ENCODE measurements around the gene DNPEP.

The DNPEP gene

GRCh38 chr2:219387306-219388120 lies at the start of gene DNPEP:
Gene DNPEP, minus strand, starts transcription at chr2:219387912. Its CDS starts 118 bp downstream, at chr2:219387794.
- DNase-seq (ENCODE audit: low read depth) = peak; percentile 89

DNA sequence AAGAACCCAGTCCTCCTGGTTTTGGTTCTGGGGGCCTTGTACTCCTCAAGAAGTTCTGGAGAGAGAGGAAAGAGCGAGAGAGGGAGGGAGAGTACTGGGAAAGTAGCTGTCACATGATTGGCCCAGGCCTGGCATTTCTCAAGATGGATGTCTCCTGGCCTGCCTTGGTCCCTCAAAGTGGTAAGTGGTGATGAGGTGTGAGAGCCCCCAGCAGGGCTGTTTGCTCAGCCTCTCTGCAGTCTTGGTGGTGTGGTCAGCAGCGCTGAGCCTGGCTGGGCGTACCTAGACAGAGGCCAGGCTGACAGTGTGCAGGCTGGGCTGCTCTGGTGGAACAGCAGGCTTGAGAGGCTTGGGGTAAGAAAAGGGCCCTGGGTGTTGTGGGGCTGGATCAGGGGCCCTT lies 49.4 kb upstream of the DNPEP start:
- DNase-seq (ENCODE audit: low read depth) = no peak

GRCh38 chr2:219436491-219436890 lies 48.8 kb upstream of the DNPEP start:
- DNase-seq (ENCODE audit: low read depth) = no peak

DNA sequence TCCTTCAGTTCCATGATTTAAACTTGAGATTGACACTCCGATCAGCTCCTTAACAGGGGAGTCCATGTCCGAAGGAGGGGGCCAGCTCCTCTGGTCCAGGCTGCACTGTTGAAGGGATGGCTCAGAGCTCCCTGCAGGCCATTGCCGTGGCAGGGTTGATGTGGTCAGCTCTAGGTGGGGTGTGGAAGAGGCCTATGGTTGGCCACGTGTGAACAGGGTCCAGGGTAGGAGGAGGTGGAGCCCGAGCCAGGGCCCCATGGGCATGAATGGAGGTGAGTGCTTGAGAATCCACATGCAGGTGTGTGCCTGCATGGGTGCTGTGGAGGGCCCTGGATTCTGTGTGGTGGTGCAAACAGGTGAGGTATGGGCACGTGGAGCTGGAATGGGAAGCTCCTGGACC lies 48.0 kb upstream of the DNPEP start:
- DNase-seq (ENCODE audit: low read depth) = no peak

DNA sequence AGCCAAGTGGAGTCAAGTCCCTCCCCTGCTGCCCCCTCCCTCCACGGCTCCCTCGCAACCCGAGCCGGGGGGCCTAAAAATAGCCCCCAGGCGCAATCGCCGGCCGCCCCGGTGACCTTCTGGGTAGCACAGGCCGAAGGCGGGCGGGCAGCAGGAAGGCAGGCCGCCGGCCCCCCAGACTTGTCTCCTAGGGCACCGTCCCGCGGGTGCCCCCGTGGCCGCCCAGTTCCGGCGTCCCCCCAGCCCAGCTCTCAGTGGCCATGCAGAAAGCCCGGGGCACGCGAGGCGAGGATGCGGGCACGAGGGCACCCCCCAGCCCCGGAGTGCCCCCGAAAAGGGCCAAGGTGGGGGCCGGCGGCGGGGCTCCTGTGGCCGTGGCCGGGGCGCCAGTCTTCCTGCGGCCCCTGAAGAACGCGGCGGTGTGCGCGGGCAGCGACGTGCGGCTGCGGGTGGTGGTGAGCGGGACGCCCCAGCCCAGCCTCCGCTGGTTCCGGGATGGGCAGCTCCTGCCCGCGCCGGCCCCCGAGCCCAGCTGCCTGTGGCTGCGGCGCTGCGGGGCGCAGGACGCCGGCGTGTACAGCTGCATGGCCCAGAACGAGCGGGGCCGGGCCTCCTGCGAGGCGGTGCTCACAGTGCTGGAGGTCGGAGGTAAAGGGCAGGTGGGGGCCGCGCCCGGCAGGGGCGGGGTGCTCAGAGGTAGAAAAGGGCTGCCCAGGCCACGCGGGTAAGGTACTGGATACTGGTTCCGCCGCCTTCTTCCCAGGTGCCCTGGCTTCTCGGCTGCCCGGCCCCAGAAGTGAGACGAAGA lies 47.2 kb upstream of the DNPEP start, which contains the start of gene SPEG:
Gene SPEG, plus strand, starts transcription at position 126 of the 808 bp plus-strand sequence. Its CDS starts 135 bp downstream, at position 261.
- DNase-seq (ENCODE audit: low read depth) = no peak

DNA sequence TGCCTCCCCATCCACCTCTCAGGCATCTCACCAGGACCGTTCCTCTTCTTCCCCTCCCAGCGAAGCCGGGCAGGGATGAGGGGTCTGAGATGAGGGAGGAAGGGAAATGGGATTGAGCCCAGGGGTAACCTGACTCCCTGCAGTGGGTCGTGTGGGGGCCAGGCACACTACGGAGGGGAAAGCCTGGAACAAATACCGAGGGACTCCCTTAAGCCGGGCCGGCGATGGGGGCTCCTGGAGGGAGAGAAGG lies 46.7 kb upstream of the DNPEP start:
- no peak for DNase-seq (ENCODE audit: low read depth)

DNA sequence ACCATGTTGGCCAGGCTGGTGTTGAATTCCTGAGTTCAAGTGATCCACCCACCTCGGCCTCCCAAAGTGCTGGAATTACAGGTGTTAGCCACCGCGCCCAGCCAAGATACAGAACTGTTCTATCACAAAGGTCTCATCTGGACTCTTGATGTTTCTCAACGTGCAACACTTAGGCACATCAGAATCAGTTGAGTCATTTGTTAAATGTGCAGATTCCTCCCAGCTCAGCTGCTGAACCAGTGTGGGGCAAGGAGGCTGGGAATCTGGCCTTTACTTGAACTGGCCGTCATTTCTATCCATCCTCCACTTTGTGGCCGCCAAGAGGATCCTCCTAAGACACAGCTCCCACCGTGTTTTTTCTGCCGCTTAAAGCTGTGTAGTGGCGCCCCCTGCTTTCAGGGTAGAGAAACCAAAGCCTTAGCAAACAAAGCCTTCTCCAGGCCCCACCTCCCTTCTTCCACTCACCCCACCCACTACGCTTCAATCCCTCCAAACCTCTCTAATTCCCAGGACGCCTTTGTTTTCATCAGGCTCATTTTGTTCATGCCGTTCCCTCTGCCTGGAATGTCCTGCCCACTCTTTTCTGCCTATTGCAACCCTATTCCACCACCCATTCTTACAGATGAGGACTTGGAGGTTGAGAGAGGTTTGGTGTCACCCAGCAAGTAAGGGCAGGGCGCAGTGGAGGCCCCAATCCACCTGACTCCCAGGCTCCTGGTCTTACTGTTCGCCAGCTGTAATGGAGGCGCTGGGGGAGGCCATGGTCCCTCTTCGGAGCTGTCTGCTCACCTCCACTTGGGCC lies 46.2 kb upstream of the DNPEP start:
- DNase-seq (ENCODE audit: low read depth) = no peak

- DNase-seq (ENCODE audit: low read depth) = no peak
Observed at GRCh38 chr2:219430633-219431615, 43.2 kb upstream of the DNPEP start.

GRCh38 chr2:219429958-219430606 lies 42.4 kb upstream of the DNPEP start:
- DNase-seq (ENCODE audit: low read depth) = no peak

- DNase-seq (ENCODE audit: low read depth) = no peak
Observed at GRCh38 chr2:219428469-219428868, 40.8 kb upstream of the DNPEP start.

DNA sequence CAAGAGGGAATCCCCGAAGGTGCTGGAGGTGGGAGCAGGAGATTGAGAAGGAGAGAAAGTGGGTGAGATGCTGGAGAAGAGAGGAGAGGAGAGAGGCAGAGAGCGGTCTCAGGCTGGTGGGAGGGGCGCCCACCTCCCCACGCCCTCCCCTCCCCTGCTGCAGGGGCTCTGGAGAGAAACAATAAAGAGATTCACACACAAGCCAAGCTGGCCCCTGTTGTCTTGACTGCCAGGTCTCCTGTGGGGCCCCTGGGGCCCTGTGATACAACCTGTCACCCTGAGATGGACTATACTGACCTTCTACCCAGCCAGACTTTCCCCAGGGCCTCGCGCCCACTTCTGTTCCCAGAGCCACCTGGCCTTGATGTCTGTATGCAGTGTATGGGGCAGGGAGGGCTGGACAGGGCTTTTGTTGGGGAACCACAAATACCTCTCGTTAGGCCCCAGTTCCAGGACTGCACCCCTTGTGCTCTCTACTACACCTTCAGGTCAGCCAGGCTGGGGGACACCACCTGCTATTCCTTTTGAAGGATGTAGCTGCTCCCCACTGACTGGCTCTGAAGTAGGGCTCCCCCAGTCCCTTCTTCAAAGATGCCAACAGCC lies 38.9 kb upstream of the DNPEP start:
- no peak for DNase-seq (ENCODE audit: low read depth)

GRCh38 chr2:219426068-219426443 lies 38.3 kb upstream of the DNPEP start:
- DNase-seq (ENCODE audit: low read depth) = no peak

DNA sequence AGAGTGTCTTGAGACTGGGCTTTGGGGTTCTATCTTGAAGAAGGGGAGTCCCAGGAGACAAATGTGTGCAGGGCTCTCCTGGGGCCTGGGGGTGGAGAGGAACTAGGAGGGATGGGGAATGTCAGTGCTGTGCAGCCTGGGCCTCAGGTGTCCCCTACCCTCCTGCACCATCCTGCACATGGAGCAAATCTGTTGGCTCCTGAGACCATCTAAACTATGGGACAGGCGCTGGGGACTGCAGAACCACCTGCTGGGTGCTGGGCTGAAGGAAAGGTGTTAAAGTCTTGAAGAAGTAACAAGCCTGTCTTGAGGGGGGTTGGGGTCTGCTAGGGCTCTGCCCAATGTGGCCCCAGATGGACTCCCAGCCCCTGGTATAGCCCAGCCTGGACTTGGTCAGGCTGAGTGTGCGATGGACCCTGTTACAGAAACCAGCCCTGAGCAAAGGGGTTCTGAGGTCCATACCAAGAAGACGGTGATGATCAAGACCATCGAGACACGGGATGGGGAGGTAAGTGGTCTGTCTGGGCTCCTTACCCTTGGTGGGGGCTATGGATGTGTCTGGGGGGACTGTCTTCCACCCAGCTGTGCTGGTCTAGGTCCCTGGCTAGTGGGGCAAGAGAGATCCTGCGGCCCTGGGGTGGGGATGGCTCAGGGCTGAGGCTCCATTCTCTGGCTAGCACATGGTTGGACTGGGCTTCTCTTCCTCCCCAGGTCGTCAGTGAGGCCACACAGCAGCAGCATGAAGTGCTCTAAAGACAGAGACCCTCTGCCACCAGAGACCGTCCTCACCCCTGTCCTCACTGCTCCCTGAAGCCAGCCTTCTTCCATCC lies 37.7 kb upstream of the DNPEP start:
- DNase-seq (ENCODE audit: low read depth) = no peak

DNA sequence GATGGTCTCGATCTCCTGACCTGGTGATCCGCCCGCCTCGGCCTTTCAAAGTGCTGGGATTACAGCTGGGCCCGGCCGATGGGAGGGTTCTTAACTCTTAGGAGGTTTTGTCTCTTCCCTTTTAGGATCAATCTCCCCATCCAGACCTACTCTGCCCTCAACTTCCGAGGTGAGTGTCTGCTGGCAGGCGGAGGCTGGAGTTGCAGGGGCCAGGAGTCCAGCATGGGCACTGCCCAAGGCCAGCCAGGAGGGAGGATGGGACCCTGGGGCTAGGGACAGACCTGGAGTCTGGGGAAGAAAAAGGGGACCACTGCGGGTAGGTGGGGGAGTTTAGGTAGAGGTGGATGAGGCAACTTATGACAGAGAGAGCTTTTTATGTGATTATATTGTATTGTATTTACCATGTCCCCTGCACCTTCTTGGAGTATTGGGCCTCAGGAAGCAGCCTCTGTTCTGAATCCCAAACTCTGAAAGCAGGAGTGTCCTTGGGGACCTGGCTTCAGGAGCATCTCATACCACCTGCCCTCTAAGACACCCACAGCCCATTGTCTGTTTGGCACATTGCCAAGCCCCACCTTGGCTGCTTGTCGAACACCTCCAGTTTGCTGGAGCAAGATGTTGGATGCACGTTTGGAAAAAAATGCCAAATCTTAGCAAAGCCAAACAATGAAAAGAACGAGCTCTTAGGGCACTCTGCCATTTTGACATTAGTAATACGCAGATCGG lies 36.1 kb upstream of the DNPEP start:
- DNase-seq (ENCODE audit: low read depth) = no peak

DNA sequence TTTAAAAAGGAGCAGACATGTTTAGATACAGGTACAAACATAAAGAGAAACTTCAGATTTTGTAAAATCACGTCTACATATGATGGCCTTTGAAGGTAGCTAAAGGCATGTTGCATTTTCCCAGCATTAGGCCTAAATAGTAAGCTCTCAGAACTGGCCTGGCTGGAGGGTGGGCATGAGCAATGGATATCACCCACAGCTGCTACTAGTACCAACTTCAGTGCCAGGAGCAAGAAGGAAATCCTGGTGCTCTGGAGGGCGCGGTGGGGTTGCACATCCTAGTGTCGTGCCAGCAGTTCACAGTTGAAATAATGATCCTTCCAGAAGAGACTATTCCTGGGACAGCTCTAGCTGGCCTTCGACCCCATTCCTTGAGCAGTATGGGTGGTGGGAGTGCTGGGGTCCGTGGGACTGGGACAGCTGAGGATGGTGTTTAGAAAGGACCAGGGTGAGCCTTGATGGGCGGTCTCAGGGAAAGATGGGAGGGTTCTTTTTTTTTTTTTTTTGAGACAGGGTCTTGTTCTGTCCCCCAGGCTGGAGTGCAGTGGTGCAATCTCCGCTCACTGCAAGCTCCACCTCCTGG lies 35.3 kb upstream of the DNPEP start:
- DNase-seq (ENCODE audit: low read depth) = no peak

DNA sequence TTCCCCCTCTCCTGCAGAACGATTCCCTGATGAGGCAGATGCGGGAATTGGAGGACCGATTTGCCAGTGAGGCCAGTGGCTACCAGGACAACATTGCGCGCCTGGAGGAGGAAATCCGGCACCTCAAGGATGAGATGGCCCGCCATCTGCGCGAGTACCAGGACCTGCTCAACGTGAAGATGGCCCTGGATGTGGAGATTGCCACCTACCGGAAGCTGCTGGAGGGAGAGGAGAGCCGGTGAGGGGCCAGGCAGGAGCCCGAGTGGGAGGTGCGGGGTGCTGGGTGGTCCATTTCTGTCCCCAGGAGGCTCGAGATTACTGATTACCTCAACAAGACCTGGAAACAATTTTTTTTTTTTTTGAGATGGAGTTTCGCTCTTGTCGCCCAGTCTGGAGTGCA lies 33.6 kb upstream of the DNPEP start:
- DNase-seq (ENCODE audit: low read depth) = no peak

DNA sequence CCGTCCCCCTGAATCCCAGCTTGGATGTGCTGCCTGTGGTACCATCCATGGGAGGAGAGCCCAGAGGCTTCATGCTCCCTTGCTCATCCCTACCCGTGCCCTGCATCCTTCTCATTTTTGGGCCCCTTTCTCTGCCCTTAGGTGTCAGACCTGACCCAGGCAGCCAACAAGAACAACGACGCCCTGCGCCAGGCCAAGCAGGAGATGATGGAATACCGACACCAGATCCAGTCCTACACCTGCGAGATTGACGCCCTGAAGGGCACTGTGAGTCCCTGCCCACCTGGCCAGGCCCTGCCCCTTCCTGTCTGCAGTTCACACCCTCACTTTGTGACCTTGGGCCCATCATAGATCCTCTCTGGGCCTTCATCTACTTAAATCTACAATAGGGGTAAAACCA lies 33.0 kb upstream of the DNPEP start:
- DNase-seq (ENCODE audit: low read depth) = no peak

DNA sequence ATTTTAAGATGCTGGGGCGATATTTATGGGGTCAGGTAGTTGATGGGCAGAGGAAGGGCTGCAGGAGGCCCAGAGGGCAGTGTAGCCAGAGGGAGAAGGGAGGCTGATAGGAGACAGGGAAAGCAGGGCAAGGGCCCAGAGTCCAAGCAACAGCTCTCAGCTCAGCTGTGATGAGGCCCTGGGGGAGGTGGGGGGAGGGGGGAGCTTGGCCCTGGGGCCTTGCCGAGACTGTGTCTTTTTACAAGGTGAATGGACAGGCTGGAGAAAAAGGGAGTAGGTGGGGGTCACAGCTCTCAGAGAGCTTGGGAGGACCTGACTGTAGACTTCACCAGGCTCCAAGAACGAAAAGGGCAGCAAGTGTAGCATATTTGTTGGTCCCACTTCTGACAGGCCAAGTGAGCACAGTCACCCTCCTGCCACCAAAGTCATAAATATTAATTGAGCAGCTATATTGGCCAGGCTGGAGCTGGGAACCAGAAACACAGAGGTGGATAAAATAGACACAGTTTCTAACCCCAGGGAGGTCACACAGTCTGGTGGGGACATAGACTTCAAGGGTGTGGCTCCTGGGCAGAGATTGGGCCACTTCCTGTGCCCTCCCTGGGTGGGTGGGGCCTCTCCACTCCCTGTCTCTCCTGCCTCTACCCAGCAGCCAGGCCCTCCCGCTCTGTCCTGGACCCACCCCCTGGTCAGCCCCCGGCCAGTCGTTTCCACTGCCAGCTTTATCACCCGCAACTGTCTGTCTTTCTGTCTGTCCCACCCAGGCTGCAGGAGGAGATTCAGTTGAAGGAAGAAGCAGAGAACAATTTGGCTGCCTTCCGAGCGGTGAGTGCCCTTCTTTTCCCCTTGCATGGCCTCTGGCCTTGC lies 31.9 kb upstream of the DNPEP start:
- DNase-seq (ENCODE audit: low read depth) = no peak

Measured in T-helper 22 cell (primary cell).